HL-60/S4 treated with phorbol 12-myristate 13-acetate at 8.2 ng/mL for 4 days and 3 days (cell line): Measurements from ENCODE around the gene ATP6V1E1.
"Not testable (repeated sequence)": the region's sequence is repeated elsewhere in the genome, so short reads cannot be mapped to it uniquely, and the experiment has no call there.

ENCODE experiments used
- in situ Hi-C: fragments of 300-500 bp; cut with MboI; formaldehyde crosslinking; loops from 2 replicates; pipeline ENCODE4 v1.15.0; 2022; ENCODE audit warnings: low sequenced_read_pairs

The ATP6V1E1 gene

DNA sequence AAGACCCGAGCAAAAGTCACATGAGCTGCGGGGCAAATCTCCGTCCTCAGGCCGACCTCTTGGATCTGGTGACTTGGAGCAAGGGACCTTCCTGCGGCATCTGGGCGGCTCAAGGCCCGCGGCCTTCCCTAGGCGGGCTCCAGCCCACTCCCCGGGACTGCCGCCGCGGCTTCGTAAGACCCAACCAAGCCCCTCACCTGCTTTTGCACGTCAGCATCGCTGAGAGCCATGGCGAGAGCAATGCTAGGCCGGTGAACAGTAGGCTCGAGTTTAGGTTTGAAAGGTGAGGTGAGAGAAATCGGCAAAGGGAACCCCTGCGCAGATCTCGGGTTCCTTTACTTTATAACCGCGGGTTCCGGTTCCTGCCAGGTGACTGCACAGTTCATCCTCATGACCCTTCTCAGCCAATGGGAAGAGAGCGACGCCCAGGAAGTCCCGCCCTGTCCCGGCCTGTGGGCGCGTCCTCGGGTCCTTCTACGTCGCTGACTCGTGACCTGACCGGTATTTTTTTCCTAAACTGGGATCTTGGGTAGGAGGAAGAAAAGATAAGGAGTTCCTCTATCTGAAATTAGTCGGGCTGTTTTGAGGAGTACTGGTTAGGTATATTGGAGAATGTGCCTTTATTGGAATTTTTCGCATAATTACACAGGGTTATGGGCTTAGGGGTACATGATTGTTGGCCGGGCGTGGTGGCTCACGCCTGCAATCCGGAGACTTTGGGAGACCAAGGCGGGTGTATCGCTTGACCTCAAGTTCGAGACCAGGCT is at the start of gene ATP6V1E1:
ATP6V1E1 (minus strand) TSS at position 344 of the 767 bp plus-strand sequence; CDS start at position 230, 114 bp downstream.
- in situ Hi-C loops = no loop called here

- in situ Hi-C loops = no loop called here
Measured at GRCh38 chr22:17675584-17675983, 47.0 kb upstream of the ATP6V1E1 start.

- in situ Hi-C loops = no loop called here
Measured at GRCh38 chr22:17674152-17674551, 45.6 kb upstream of the ATP6V1E1 start.

GRCh38 chr22:17672417-17672991 is 44.0 kb upstream of the ATP6V1E1 start:
- in situ Hi-C loops = no loop called here

DNA sequence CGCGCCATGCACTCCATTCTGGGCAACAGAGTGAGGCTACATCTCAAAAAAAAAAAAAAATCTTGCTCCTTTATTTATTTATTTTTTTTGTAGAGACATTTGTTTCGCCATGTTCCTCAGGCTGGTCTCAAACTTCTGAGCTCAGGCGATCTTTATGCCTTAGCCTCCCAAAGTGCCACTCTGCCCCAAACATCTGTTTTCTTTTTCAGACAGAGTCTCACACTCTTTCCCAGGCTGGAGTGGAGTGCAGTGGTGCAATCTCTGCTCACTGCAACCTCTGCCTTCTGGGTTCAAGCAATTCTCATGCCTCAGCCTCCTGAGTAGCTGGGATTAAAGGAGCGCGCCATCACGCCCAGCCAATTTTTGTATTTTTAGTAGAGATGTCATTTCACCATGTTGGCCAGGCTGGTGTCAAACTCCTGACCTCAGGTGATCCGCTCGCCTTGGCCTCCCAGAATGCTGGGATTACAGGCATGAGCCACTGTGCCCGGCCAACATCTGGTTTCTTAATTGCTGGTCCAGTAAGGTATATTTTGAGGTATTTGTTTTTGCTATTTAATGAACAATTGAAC is 43.1 kb upstream of the ATP6V1E1 start:
- in situ Hi-C loops = not testable (repeated sequence)

DNA sequence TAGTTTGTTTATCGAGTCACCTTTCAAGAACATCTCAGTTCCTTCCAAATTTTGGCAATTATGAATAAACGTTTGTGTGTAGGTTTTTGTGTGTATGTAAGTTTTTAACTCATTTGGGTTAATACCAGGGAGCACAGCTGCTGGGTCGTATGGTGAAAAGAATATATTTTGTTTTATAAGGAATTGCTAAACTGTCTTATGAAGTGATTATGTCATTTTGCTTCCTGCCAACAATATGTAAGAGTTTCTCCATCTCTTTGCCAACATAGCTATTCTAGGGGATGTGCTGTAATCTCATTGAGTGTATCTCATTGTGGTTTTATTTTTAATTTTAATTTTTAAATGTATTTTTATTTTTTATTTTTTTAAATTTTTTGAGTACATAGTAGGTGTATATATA is 37.3 kb upstream of the ATP6V1E1 start:
- in situ Hi-C loops = no loop called here

DNA sequence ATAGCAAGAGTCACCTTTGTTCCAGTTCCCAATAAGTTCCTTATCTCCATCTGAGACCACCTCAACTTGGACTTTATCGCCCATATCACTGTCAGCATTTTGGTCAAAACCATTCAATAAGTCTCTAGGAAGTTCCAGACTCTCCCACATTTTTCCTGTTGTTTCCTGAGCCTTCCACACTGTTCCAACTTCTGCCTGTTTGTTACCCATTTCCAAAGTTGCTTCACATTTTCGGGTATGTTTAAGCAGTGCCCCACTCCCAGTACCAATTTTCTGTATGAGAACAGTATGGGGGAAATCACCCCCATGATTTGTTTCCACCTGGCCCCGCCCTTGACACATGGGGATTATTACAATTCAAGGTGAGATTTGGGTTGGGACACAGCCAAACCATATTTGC is 36.7 kb upstream of the ATP6V1E1 start:
- in situ Hi-C loops = no loop called here

- in situ Hi-C loops = no loop called here
Measured at GRCh38 chr22:17664414-17665055, 36.0 kb upstream of the ATP6V1E1 start.

DNA sequence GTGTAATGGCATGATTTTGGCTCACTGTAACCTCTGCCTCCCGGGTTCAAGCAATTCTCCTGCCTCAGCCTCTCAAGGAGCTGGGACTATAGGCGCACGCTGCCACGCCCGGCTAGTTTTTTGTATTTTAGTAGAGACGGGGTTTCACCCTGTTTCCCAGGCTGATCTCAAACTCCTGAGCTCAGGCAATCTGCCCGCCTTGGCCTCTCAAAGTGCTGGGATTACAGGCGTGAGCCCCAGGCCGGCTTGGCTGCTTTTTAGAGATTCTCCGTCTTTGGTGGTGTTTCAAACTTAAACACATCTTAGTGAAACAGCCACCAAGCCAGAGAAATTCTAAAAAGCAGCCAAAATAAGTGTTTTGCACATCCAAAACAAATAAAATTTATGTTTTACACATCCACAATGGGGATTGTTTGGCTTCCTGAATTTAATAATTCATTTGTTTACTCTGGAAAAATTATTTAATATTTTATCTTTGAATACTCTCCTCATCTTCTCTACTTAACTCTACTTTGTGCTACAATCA is 28.4 kb upstream of the ATP6V1E1 start:
- in situ Hi-C loops = no loop called here

DNA sequence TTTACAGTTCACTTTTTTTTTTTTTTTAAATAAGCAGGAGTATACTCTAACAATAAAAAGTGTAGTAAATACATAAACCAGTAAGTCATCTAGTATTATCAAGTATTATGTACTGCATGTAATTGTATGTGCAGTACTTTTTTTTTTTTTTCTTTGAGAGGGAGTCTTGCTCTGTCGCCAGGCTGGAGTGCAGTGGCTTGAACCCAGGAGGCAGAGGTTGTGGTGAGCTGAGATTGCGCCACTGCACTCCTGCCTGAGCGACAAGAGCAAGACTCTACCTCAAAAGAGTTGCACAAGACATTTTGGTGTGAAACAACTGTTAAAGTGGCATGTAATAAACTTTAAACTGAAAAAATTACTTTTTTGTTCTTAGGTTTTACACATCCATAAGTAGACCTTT is 26.7 kb upstream of the ATP6V1E1 start:
- in situ Hi-C loops = no loop called here

GRCh38 chr22:17648569-17648968 is 20.0 kb upstream of the ATP6V1E1 start:
- in situ Hi-C loops = no loop called here

GRCh38 chr22:17647991-17648390 is 19.4 kb upstream of the ATP6V1E1 start:
- in situ Hi-C loops = no loop called here

GRCh38 chr22:17647452-17647851 is 18.9 kb upstream of the ATP6V1E1 start:
- in situ Hi-C loops = no loop called here

DNA sequence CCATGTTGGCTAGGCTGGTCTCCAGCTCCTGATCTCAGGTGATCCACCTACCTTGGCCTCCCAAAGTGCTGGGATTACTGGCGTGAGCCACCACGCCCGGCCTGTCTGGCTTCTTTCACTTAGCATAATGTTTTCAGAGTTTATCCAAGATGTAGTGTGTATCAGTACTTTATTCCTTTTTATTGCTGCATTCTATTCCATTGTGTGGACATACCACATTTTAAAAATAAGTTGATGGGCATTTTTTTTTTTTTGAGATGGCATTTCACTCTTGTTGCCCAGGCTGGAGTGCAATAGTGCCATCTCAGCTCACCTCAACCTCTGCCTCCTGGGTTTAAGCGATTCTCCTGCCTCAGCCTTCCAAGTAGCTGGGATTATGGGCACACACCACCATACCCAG is 13.8 kb upstream of the ATP6V1E1 start:
- in situ Hi-C loops = not testable (repeated sequence)

DNA sequence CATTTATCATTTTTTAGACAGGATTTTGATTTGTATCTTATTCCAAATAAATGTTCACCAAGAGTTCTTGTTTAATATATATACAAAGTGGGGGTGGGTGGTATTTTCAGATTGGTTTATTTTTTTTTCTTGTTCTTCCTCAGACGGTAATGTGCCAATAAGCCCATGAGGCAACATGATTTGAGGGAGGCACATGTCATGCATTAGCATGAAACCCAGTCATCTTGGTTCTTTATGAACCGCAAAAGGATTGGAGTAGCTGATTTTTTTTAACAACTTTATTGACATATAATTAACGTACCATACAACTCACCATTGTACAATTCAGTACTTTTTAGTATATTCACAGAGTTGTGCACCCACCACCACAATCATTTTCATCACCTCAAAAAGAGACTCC is 12.7 kb upstream of the ATP6V1E1 start:
- in situ Hi-C loops = no loop called here

GRCh38 chr22:17639247-17639741 is 10.7 kb upstream of the ATP6V1E1 start:
- in situ Hi-C loops = no loop called here

- in situ Hi-C loops = no loop called here
Measured at GRCh38 chr22:17638432-17639246, 10.1 kb upstream of the ATP6V1E1 start, which contains the start of gene BCL2L13. TSS of gene BCL2L13 (plus strand) at chr22:17638757. CDS start at chr22:17655712, 16,955 bp downstream.

DNA sequence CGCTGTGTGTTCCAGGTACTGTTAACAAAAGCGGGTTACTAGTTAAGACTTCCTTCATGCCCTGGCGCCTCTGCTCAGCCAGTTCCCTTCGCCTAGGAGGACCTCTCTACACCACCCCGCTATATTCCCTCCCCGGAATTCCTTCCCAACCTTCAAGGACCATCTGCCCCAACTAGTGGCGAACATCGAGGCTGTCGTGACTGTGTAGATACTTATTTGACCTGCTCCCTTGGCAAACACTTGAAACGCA is 9.6 kb upstream of the ATP6V1E1 start:
- in situ Hi-C loops = no loop called here

DNA sequence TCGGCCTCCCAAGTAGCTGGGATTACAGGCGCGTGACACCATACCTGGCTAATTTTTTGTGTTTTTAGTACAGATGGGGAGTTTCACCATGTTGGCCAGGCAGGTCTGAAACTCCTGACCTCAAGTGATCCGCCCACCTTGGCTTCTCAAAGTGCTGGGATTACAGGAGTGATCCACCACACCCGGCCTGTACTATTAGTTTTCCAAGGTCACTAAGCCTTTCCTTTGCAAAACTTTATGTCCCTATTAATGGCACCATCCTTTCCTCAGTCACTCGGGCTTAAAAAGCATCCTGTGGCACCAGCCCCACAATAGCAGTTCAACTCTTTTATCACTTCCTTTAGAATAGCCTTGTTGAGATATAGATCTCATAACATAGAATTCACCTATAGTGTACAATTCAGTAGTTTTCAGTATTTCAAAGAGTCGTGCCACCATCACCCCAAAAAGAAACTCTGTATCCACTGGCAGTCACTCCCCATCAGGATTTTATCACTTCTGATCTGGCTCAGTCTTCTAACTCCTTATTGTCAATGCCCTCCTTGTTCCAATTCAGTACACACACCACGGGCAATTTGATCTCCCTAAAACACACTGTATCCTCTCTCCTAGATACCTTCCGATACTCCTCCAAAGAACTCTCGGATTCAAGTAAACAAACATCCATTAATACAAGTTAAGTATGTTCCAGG is 9.1 kb upstream of the ATP6V1E1 start:
- in situ Hi-C loops = no loop called here

DNA sequence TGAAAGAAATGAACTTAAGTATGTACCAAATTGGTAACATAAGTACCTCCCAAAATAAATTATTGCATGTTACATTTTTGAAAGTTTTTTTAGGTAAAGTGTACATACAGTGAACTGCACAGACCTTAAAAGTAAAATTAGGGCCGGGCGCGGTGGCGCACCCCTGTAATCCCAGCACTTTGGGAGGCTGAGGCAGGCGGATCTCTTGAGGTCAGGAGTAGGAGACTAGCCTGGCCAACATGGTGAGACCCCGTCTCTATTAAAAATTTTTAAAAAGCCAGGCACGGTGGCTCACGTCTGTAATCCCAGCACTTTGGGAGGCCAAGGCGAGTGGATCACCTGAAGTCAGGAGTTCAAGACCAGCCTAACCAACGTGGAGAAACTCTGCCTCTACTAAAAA is 8.3 kb upstream of the ATP6V1E1 start:
- in situ Hi-C loops = not testable (repeated sequence)
